Stimulated activated CD8-positive, alpha-beta memory T cell treated with anti-CD3 and anti-CD28 coated beads, Interleukin-7, amount 100 ng/mL, for 24 hours (primary cell): ENCODE data around the gene GEMIN7.

Experiments
- DNase-seq: peaks from one replicate; pipeline ENCODE4 v3.0.0-alpha.2; 2020; ENCODE audit warnings: low read depth

GEMIN7 gene

GRCh38 chr19:45128806-45129205, 49.7 kb downstream of the GEMIN7 start:
- DNase-seq, result no peak

- DNase-seq, result no peak
These were observed 51.2 kb downstream of the GEMIN7 start for GRCh38 chr19:45130236-45130635.

DNA sequence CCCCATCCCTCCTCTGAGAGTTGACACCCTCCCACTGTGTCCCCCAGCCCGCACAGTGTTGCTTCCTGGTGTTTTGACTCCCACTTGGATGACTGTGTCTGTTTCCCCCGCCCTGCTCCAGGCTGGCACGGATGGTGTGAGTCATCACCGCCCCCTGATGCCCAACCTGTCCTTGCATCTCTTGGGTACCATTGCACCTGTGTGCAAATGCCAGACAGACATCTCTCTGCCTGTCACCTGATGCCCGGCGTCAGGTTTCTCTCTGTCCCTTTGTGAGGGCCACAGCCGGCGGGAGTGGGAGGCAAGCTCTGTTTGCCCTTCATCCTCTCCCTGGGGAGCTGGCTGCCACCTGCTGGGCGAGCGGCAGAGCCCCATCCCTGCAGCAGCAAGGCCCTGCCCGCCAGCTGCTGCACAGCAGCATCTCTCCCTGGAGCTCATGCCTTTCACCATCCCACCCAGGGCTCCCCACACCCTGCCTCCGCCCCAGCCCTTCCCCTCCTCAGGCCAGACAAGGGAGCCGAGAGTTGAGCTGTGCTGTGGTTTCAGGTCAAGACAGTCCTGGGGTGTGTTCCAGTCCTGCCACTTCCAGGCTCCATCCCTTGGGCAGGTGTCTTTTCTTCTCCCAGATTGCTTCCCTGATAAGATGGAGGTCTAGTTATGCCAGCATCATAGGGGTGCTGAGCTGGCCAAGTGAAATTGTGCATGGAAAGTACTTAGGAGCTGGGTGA, 52.0 kb downstream of the GEMIN7 start:
- DNase-seq, result no peak

- no peak for DNase-seq
These were observed 54.6 kb downstream of the GEMIN7 start for GRCh38 chr19:45133661-45134060.

DNA sequence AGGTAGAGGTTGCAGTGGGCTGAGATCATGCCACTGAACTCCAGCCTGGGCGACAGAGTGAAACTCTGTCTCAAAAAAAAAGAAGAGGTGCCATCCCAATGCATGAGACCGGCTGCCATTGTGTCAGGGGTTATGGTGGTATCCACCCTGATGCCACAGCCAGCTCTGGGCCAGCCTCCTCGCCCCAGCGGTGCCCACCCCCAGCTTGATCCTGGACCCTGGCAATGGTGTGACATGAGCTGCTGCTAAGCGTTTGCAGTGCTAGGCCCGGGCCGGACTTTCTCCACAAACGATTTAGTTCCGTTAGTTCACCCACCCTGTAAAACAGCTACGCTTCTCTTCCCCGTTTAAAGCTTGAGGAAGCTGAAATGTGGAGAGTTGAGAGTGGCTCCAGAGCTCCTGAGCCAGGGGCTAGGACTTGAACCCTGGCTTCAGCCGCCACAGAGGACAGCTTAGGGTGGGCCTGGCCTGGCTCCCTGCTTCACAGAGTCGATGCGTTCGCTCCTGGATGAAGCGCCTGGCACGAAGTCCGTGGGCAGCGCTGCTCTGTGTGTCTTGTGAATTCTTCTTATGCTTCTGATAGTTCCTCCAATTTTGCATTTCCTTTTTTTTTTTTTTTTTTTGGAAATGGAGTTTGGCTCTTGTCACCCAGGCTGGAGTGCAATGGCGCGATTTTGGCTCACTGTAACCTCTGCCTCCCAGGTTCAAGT, 56.3 kb downstream of the GEMIN7 start:
- DNase-seq, result no peak

DNA sequence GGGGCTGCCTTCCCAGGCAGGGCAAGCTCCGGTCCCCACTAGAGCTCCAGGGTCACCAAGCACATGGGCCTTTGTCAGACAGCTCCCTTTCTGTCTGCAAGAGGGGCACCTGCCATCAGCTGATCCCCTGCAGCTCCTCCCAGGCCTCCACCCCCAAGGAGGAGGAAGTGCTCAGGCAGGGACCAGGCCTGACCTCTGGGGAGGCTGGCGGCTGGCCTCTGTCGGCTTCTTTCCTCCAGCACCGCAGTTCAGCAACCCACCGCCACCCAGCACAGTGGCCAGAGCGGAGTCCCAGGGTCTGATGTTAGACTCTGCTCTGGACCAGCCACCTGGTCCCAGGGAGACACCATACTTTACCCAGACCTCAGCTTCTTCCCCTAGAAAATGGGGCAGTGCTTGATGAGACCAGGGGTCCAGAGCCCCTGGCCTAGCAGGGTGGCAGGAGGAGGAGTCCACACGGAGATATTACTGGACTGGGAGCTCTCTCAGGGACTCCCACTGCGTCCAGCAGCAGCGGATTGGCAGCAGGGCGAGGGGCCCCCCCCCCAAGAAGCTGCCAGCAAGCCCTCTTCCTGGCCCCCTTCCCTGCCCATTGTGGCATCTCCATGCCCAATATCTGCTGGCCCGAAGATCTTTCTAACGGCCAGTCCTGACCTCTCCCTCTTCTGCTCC, 57.6 kb downstream of the GEMIN7 start:
- no peak for DNase-seq

GRCh38 chr19:45137179-45137761, 58.2 kb downstream of the GEMIN7 start:
- DNase-seq, result no peak

GRCh38 chr19:45138303-45138751, 59.3 kb downstream of the GEMIN7 start:
- DNase-seq, result no peak

DNA sequence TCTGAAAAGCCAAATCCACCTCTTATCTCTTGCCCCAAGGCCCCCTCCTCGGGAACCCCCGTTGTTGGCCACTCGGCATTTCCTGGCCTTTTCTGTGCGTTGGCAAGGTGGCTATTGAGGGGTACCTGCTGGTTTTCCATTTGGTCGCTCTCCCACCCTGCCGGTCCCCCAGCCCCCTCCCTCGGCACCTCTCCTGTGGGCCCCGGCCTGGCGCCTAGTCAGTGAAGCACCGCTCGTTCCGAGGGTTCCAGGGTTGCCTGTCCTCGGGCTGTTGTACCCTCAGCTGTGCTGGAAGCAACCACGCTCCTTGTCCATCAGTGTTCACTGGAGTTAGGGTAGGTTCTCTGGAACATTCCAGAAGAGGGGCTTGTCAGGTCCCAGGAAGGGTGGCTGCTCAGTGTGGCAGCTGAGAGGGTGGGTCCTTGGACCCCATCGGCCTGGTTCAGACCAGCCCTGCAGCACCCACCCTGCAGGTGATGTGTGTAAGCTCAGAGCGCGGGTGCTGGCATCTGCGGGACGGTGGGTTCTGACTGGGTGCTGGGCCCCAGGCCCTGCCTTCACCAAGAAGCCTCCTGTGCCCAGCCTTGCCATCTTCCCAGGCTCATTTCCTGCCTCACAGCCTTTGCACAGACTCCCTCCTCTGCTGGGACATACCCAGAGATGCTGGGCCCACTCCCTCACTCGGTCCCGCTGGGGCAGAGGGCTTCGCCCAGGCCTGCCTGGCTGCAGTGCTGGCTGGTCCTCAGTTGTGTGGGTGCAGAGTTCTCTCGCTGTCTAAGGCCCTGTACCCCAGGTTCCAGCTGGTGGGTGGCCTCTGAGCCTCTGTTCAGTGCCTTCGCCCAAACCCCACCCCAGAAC, 60.5 kb downstream of the GEMIN7 start:
- no peak for DNase-seq

GRCh38 chr19:45140144-45140503, 61.1 kb downstream of the GEMIN7 start:
- DNase-seq, result no peak

GRCh38 chr19:45140533-45140932, 61.5 kb downstream of the GEMIN7 start:
- DNase-seq, result no peak
